ENCODE measurements around the gene VPS13D.

DNA sequence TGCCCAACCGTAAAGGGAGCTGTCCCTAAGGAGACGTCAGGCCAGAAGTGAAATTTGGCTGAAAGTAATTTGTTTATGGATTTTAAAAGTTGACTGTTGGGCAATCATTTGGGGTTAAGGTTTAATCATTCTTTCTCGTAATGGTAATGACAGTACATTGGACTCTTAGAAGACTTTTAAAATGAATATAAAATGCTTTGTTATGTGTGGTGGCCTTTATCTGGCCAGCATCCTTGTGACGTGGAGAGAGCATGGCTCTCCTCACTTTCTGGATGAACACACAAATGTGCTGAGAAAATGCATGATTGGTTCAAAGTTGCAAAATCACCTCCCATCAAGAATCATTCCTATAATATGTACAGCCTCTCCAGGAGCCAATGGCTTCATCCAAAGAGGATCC, 227.9 kb downstream of the VPS13D start:
- no peak for TF ChIP-seq POLR2A (IDR thresholded peaks at IDR 0.05)
- TF ChIP-seq, protein P1, sequence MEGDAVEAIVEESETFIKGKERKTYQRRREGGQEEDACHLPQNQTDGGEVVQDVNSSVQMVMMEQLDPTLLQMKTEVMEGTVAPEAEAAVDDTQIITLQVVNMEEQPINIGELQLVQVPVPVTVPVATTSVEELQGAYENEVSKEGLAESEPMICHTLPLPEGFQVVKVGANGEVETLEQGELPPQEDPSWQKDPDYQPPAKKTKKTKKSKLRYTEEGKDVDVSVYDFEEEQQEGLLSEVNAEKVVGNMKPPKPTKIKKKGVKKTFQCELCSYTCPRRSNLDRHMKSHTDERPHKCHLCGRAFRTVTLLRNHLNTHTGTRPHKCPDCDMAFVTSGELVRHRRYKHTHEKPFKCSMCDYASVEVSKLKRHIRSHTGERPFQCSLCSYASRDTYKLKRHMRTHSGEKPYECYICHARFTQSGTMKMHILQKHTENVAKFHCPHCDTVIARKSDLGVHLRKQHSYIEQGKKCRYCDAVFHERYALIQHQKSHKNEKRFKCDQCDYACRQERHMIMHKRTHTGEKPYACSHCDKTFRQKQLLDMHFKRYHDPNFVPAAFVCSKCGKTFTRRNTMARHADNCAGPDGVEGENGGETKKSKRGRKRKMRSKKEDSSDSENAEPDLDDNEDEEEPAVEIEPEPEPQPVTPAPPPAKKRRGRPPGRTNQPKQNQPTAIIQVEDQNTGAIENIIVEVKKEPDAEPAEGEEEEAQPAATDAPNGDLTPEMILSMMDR (IDR thresholded peaks at IDR 0.05), result no peak

Data from testis (tissue), 2 donors.